Left ventricle myocardium inferior (tissue), 1 donor: ENCODE results near the gene DNAJC11. TPM values are rescaled to one million over a fixed set of nuclear protein-coding genes. Genes with fewer than 3 reads are reported as not detected.

Source experiments
- DNase-seq: peaks from one replicate; pipeline ENCODE4 v3.0.0-alpha.2; 2020
- H3K27ac ChIP-seq: fragments of 200-600 bp; replicated peaks from 2 replicates; pipeline ENCODE4 v1.8.0; 2021
- H3K27me3 ChIP-seq: fragments of 200-600 bp; 2 replicates; pipeline ENCODE4 v1.8.0; 2021; ENCODE audit warnings: low read depth
- H3K36me3 ChIP-seq: fragments of 200-600 bp; 2 replicates; pipeline ENCODE4 v1.8.0; 2021
- H3K4me1 ChIP-seq: fragments of 200-600 bp; 2 replicates; pipeline ENCODE4 v1.8.0; 2021
- H3K4me3 ChIP-seq: fragments of 200-600 bp; 2 replicates; pipeline ENCODE4 v1.8.0; 2021; ENCODE audit warnings: mild to moderate bottlenecking, moderate library complexity
- H3K9me3 ChIP-seq: fragments of 200-600 bp; replicated peaks from 2 replicates; pipeline ENCODE4 v1.8.0; 2021
- intact Hi-C: fragments of 100-400 bp; cut with micrococcal nuclease; formaldehyde crosslinking; loops from one replicate; pipeline ENCODE4 v1.11.0; 2022
- long read RNA-seq: library from polyadenylated mRNA; unstranded; transcript quantifications from one replicate; pipeline ENCODE4 v2.0.0, GENCODE V29; 2021
- total RNA-seq: library from RNA; stranded (reverse); fragmentation: NEBNext Ultra II Directional; extraction: Animal tissue kit (Norgen Biotek cat#: 25700); gene quantifications from one replicate; pipeline ENCODE4 v1.2.1, GENCODE V29; 2021
- TF ChIP-seq, protein P1 (sequence below): fragments of 200-600 bp; IDR thresholded peaks from 2 replicates; pipeline ENCODE4 v1.8.0; 2021; ENCODE audit warnings: antibody characterized with exemption, mild to moderate bottlenecking, borderline replicate concordance
- donor health status: DM: no; HTN: yes; CAD: no; lungs with severe emphysema.

Gene DNAJC11, protein sequence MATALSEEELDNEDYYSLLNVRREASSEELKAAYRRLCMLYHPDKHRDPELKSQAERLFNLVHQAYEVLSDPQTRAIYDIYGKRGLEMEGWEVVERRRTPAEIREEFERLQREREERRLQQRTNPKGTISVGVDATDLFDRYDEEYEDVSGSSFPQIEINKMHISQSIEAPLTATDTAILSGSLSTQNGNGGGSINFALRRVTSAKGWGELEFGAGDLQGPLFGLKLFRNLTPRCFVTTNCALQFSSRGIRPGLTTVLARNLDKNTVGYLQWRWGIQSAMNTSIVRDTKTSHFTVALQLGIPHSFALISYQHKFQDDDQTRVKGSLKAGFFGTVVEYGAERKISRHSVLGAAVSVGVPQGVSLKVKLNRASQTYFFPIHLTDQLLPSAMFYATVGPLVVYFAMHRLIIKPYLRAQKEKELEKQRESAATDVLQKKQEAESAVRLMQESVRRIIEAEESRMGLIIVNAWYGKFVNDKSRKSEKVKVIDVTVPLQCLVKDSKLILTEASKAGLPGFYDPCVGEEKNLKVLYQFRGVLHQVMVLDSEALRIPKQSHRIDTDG
- 73.6 TPM for total RNA-seq
- long read RNA-seq, transcript DNAJC11-202 (16 exons, 3,311 nt): major isoform, 318 of 351 reads
- long read RNA-seq, partial matches to known transcripts: 10 of 351 reads
- long read RNA-seq, other reads (novel, unspliced or antisense): 21 of 351 reads

DNA sequence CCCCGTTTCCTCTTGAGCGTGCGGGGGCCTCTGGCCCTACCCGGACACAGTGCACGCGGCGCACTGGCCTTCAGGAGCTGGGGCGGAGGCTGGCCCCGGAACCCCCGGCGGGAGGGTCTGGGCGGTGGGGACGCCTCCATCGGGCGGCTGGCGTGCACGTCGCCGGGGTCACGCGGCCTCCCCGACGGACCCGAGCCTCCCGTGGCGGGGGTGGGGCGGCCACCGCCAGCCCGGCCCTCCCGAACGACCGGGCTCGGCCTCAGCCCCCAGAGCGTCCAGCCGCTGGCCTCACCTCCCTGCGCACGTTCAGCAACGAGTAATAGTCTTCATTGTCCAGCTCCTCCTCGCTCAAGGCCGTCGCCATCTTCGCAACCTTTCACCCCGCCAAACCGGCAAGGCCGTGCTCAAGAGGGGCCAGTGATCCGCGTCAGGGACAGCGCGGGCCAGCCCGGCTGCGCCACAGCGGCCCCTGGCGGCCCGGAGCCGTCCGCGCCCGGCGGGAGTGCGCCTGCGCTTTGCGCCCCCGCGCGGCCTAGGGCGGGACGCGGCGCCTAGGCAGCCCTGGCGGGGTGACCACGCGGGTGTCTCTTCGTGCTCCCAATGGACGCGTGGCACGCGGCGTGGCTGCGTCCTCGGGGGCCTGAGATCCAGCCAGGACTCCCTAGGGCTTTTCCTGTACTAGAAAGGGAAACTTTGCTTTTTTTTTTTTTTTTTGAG lies at the start of gene DNAJC11:
DNAJC11 (minus strand) TSS at position 380 of the 717 bp plus-strand sequence; CDS start at position 364, 16 bp downstream.
- peaks cover under 1% of the 10 kb centered on the region for H3K27me3 ChIP-seq

DNA sequence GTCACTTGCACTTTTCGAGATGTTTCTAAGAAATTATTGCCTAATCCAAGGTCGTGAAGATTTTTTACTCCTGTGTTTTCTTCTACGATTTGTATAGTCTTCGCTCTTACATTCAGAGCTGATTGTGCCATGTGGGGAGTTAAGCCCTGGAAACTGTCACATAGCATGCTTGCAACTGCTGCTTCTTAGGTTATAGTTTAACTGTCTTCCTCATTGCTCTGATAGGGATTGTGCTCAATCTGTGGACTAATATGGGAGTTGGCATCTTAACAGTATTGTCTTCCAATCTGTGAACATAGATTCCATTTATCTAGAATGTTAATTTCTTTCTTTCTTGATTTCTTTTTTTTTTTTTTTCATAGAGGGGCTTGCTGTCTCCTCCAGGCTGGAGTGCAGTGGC lies 48.9 kb upstream of the DNAJC11 start:
- peaks cover 11% of the 10 kb centered on the region for H3K27me3 ChIP-seq
- no peak overlapping the region for H3K27ac ChIP-seq
- intact Hi-C loops: no loop called here
- TF ChIP-seq, protein P1, sequence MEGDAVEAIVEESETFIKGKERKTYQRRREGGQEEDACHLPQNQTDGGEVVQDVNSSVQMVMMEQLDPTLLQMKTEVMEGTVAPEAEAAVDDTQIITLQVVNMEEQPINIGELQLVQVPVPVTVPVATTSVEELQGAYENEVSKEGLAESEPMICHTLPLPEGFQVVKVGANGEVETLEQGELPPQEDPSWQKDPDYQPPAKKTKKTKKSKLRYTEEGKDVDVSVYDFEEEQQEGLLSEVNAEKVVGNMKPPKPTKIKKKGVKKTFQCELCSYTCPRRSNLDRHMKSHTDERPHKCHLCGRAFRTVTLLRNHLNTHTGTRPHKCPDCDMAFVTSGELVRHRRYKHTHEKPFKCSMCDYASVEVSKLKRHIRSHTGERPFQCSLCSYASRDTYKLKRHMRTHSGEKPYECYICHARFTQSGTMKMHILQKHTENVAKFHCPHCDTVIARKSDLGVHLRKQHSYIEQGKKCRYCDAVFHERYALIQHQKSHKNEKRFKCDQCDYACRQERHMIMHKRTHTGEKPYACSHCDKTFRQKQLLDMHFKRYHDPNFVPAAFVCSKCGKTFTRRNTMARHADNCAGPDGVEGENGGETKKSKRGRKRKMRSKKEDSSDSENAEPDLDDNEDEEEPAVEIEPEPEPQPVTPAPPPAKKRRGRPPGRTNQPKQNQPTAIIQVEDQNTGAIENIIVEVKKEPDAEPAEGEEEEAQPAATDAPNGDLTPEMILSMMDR: no peak
- no peak overlapping the region for H3K4me3 ChIP-seq
- no peaks in the 10 kb centered on the region for H3K9me3 ChIP-seq
- no peaks in the 10 kb centered on the region for H3K4me1 ChIP-seq
- no peak for DNase-seq
- H3K36me3 ChIP-seq: no peaks in the 10 kb centered on the region

More for the DNA sequence above, at the start of gene DNAJC11:
- H3K9me3 ChIP-seq: no peaks in the 10 kb centered on the region
- no peaks in the 10 kb centered on the region for H3K36me3 ChIP-seq
- DNase-seq: peak; percentile 88
- intact Hi-C loops: no loop called here
- H3K27ac ChIP-seq: peak within 1 kb of the TSS; percentile 90
- H3K4me3 ChIP-seq: peak within 1 kb of the TSS; percentile 83
- TF ChIP-seq, protein P1: peak; percentile 97
- peaks cover 31% of the 10 kb centered on the region for H3K4me1 ChIP-seq

DNA sequence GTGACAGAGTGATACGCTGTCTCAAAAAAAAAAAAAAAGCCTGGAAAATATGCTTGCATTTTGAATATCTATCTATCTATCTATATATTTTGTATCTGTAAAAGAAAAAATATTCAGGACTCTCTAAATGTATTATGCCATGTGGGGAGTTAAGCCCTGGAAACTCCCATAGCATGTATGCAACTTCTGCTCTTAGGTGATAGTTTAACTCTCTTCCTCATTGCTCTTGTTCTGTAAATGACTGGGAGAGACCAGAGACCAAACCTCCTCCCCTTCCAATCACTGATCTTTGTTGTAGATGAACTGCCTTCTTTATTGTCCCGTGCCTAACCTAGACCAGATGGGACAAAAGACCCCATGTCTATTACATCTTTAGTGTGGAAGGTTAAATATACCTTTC lies 46.1 kb upstream of the DNAJC11 start:
- Histone ChIP-seq H3K27me3 (peaks cover 5% of the 10 kb centered on the region), H3K9me3 (no peaks in the 10 kb centered on the region), H3K4me1 (peaks cover 19% of the 10 kb centered on the region), H3K4me3 (no peak overlapping the region), H3K36me3 (no peaks in the 10 kb centered on the region), H3K27ac (no peak overlapping the region)
- TF ChIP-seq, protein P1: no peak
- no peak for DNase-seq
- intact Hi-C loops: no loop called here

DNA sequence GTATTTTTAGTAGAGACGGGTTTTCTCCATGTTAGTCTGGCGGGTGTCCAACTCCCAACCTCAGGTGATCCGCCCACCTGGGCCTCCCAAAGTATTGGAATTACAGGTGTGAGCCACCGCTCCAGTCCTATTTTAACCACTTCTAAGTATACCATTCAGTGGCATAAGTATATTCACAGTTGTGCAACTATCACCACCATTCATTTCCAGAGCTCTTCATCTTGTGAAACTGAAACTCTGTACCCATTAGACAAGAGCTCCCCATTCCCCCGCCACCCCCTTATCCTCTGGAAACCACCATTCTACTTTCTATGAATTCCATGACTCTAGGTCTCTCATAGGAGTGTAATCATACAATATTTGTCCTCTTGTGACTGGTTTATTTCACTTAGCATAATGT lies 43.5 kb upstream of the DNAJC11 start:
- Histone ChIP-seq H3K4me1 (peaks cover 19% of the 10 kb centered on the region), H3K36me3 (no peaks in the 10 kb centered on the region), H3K4me3 (no peak overlapping the region), H3K27ac (no peak overlapping the region), H3K9me3 (peaks cover 11% of the 10 kb centered on the region), H3K27me3 (no peaks in the 10 kb centered on the region)
- DNase-seq: no peak
- intact Hi-C loops: no loop called here
- TF ChIP-seq, protein P1: no peak
